ENCODE measurements around the gene PPP1R7.

DNA sequence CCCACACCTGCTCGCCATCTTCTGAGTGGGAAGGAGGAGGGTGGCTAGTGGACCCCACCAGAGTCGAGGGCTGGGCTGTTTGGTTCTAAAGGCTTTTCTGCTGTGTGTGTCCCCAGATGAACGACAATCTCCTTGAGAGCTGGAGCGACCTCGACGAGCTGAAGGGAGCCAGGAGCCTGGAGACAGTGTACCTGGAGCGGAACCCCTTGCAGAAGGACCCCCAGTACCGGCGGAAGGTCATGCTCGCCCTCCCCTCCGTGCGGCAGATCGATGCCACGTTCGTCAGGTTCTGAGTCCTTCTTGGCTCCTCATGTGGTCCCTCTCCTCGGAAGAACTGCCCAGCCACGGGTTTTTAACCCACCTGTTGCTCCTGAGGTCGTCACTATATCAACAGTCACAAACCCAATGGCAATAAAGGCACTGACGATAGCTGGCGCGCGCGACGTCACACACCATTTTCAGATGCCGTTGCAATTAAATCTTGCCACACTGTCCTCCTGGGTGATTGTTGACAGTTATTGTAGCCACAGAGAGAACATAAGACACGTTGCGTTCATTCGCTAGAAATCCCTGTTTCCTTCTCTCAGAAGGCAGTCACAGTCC lies 32.4 kb downstream of the PPP1R7 start:
- TF ChIP-seq POLR2A (IDR thresholded peaks at IDR 0.05; ENCODE audit: low read length) (no peak), GATA1 (IDR thresholded peaks at IDR 0.05; ENCODE audit: low read depth, low read length) (no peak)

Measured in erythroblast (primary cell).